ENCODE results near the gene MAPK11. TPM values are rescaled to one million over a fixed set of nuclear protein-coding genes. Genes with fewer than 3 reads are reported as not detected.

Gene MAPK11
- total and polyA plus RNA-seq, 2 donors from 2014 or later = 11.4 to 18.3 TPM

DNA sequence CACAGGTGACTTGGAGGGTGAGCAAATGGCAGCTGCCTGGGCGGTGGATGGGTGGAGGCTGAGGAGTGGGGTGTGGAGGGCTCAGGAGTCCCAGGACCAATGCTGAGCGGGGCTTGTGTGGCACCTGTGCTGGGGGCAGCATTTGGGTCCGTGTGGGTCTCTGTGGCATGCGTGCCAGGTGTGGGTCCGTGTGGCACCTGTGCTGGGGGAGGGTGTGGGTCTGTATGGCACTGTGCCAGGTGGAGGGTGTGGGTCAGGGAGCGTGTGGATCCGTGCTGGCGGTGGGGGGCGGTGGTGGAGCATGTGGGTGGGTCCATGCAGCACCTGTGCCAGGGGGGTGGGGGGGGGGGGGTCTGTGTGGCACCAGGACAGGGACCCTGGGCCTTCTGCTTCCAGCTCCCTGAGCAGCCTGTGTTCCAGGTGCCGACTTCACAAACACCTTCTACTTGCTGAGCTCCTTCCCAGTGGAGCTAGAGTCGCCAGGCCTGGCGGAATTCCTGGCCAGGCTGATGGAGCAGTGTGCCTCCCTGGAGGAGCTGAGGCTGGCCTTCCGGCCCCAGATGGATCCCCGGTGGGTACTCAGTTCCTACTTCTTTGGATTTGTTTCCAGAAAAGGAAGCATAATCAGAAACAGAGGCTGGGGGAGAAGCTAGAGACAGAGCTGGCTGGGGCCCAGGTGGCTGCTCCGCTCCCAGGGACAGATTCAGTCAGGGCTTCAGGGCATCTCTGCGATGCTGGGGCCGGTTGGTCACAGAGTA lies 54.7 kb downstream of the MAPK11 start:
- TF ChIP-seq, protein P1, sequence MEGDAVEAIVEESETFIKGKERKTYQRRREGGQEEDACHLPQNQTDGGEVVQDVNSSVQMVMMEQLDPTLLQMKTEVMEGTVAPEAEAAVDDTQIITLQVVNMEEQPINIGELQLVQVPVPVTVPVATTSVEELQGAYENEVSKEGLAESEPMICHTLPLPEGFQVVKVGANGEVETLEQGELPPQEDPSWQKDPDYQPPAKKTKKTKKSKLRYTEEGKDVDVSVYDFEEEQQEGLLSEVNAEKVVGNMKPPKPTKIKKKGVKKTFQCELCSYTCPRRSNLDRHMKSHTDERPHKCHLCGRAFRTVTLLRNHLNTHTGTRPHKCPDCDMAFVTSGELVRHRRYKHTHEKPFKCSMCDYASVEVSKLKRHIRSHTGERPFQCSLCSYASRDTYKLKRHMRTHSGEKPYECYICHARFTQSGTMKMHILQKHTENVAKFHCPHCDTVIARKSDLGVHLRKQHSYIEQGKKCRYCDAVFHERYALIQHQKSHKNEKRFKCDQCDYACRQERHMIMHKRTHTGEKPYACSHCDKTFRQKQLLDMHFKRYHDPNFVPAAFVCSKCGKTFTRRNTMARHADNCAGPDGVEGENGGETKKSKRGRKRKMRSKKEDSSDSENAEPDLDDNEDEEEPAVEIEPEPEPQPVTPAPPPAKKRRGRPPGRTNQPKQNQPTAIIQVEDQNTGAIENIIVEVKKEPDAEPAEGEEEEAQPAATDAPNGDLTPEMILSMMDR (IDR thresholded peaks at IDR 0.05; ENCODE audit: borderline replicate concordance, extremely low read depth, insufficient read depth) = no peak
- intact Hi-C loops (cut with DNase I) = no loop called here
- Histone ChIP-seq H3K36me3 (ENCODE audit: control insufficient read depth in 2 of 3, insufficient read depth in 3 of 3, low read length in 3 of 3) (peaks cover 8 to 37% (median 20%) of the 10 kb centered on the region in 3 donors), H3K4me3 (ENCODE audit: low read length in 3 of 3) (no peak overlapping the region), H3K27me3 (ENCODE audit: control insufficient read depth, insufficient read depth, low read length) (no peaks in the 10 kb centered on the region), H3K9me3 (ENCODE audit: control insufficient read depth in 2 of 3, insufficient read depth in 1 of 3, low read length in 3 of 3) (no peaks in the 10 kb centered on the region), H3K27ac (ENCODE audit: low read depth in 2 of 2, low read length in 2 of 2) (no peak overlapping the region), H3K4me1 (ENCODE audit: control insufficient read depth in 2 of 3, insufficient read depth in 2 of 3, low read depth in 1 of 3, low read length in 3 of 3) (peaks cover 0 to 4% (median 0%) of the 10 kb centered on the region in 3 donors), H3K9ac (ENCODE audit: low read length in 3 of 3) (no peak overlapping the region)
- no peak for FAIRE-seq
- DNase-seq = peak in 1 of 5 donors; percentile 52

Other genes starting within 250 kb of the MAPK11 start
- not detected for gene TTLL8, start 212.1 kb downstream of the MAPK11 start, total RNA-seq
- not detected for gene TTLL8, start 212.1 kb downstream of the MAPK11 start, polyA plus RNA-seq (ENCODE audit: insufficient read depth, low read depth, low replicate concordance)
- 0.28 TPM for gene MLC1, start 185.0 kb downstream of the MAPK11 start, total RNA-seq
- not detected for gene MLC1, start 185.0 kb downstream of the MAPK11 start, polyA plus RNA-seq (ENCODE audit: insufficient read depth, low read depth, low replicate concordance)
- gene MOV10L1, start 180.4 kb downstream of the MAPK11 start, total RNA-seq = 0.38 TPM
- 0.62 TPM for gene MOV10L1, start 180.4 kb downstream of the MAPK11 start, polyA plus RNA-seq (ENCODE audit: insufficient read depth, low read depth, low replicate concordance)
- gene PANX2, start 99.6 kb downstream of the MAPK11 start, total RNA-seq = 1.0 TPM
- gene PANX2, start 99.6 kb downstream of the MAPK11 start, polyA plus RNA-seq (ENCODE audit: insufficient read depth, low read depth, low replicate concordance) = 4.3 TPM
- gene TRABD, start 84.5 kb downstream of the MAPK11 start, total RNA-seq = 56.3 TPM
- 34.2 TPM for gene TRABD, start 84.5 kb downstream of the MAPK11 start, polyA plus RNA-seq (ENCODE audit: insufficient read depth, low read depth, low replicate concordance)
- gene SELENOO, start 69.4 kb downstream of the MAPK11 start, total RNA-seq = 19.7 TPM
- 42.8 TPM for gene SELENOO, start 69.4 kb downstream of the MAPK11 start, polyA plus RNA-seq (ENCODE audit: insufficient read depth, low read depth, low replicate concordance)
- 52.0 TPM for gene TUBGCP6, start 25.4 kb downstream of the MAPK11 start, total RNA-seq
- 19.2 TPM for gene TUBGCP6, start 25.4 kb downstream of the MAPK11 start, polyA plus RNA-seq (ENCODE audit: insufficient read depth, low read depth, low replicate concordance)
- gene HDAC10, start 19.1 kb downstream of the MAPK11 start, total RNA-seq = 43.8 TPM
- gene HDAC10, start 19.1 kb downstream of the MAPK11 start, polyA plus RNA-seq (ENCODE audit: insufficient read depth, low read depth, low replicate concordance) = 20.4 TPM
- gene MAPK12, start 8.7 kb downstream of the MAPK11 start, total RNA-seq = 15.9 TPM
- 13.4 TPM for gene MAPK12, start 8.7 kb downstream of the MAPK11 start, polyA plus RNA-seq (ENCODE audit: insufficient read depth, low read depth, low replicate concordance)
- 383 TPM for gene PLXNB2, start 37.3 kb upstream of the MAPK11 start, total RNA-seq
- 128 TPM for gene PLXNB2, start 37.3 kb upstream of the MAPK11 start, polyA plus RNA-seq (ENCODE audit: insufficient read depth, low read depth, low replicate concordance)
- 16.7 TPM for gene DENND6B, start 56.6 kb upstream of the MAPK11 start, total RNA-seq
- gene DENND6B, start 56.6 kb upstream of the MAPK11 start, polyA plus RNA-seq (ENCODE audit: insufficient read depth, low read depth, low replicate concordance) = 14.5 TPM
- 53.8 TPM for gene PPP6R2, start 72.9 kb upstream of the MAPK11 start, total RNA-seq
- 39.4 TPM for gene PPP6R2, start 72.9 kb upstream of the MAPK11 start, polyA plus RNA-seq (ENCODE audit: insufficient read depth, low read depth, low replicate concordance)
- gene SBF1, start 204.7 kb upstream of the MAPK11 start, total RNA-seq = 73.9 TPM
- gene SBF1, start 204.7 kb upstream of the MAPK11 start, polyA plus RNA-seq (ENCODE audit: insufficient read depth, low read depth, low replicate concordance) = 18.1 TPM
- 8.0 TPM for gene ADM2, start 211.2 kb upstream of the MAPK11 start, total RNA-seq
- 10.6 TPM for gene ADM2, start 211.2 kb upstream of the MAPK11 start, polyA plus RNA-seq (ENCODE audit: insufficient read depth, low read depth, low replicate concordance)
- 3.5 TPM for gene MIOX, start 216.5 kb upstream of the MAPK11 start, total RNA-seq
- gene MIOX, start 216.5 kb upstream of the MAPK11 start, polyA plus RNA-seq (ENCODE audit: insufficient read depth, low read depth, low replicate concordance) = 455 TPM
- 77.9 TPM for gene LMF2, start 237.3 kb upstream of the MAPK11 start, total RNA-seq
- gene LMF2, start 237.3 kb upstream of the MAPK11 start, polyA plus RNA-seq (ENCODE audit: insufficient read depth, low read depth, low replicate concordance) = 41.7 TPM
- gene NCAPH2, start 237.8 kb upstream of the MAPK11 start, total RNA-seq = 41.5 TPM
- gene NCAPH2, start 237.8 kb upstream of the MAPK11 start, polyA plus RNA-seq (ENCODE audit: insufficient read depth, low read depth, low replicate concordance) = 31.4 TPM

Measured in kidney (tissue), 14 donors.